Fibroblast of the conjunctiva (primary cell): Measurements from ENCODE around the gene ADAM10.

ENCODE experiments used
- DNase-seq: peaks from one replicate; pipeline ENCODE4 v3.0.0-alpha.2; 2010; ENCODE audit warnings: low read depth

ADAM10 gene

GRCh38 chr15:58755350-58755749 is 5.8 kb upstream of the ADAM10 start:
- no peak for DNase-seq

DNA sequence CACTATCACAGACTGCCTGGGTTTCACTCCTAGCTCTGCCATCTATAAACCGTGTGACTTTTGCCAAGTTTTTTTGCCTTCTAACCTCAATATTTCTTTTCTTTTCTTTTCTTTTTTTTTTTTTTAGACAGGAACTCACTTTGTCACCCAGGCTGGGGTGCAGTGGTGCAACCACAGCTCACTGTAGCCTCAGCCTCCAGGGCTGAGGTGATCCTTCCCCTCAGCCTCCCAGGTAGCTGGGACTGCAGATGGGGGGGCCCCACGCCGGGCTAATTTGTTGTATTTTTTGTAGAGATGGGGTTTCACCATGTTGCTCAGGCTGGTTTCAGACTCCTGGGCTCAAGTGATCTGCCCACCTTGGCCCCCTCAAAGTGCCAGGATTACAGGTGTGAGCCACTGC is 3.2 kb upstream of the ADAM10 start:
- DNase-seq = no peak

- DNase-seq = no peak
These were observed 515 bp downstream of the ADAM10 start for GRCh38 chr15:58748852-58749531.

DNA sequence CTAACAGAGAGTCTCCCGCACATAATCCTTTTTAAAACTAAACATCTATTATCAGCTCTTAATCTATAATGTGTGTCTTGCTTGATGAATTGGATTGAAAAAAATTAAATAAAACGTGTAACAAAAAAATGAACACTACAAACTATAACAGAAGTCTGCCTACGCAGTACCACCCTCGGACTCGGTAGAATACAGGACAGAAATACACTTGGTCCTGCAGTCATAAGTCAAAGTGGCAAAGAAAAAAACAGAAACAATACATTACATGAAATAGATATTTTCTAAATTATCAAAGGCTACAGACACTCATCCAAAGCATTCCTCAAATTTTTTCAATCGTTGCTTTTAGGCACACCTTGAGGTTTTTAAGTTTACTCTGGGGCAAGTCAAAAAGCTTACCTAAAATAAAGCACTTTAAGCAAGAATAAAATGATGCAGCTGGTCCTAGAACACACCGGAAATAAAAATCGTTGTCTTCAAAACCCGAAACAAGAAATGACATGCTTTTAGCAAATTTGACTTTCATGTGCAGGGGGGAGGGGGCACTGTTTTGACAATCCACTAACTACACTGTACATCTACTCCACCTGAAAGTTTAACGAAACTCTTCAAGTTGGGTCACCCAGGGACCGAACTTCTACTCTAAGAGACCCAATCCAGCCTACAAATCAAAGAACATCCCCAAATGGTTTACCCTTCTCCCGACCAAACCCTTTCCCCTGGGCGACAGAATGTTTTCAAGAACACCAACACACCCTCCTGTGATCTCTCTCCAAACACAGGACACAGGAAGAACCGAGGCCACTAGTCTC is 1.3 kb downstream of the ADAM10 start:
- no peak for DNase-seq

GRCh38 chr15:58746174-58746573 is 3.3 kb downstream of the ADAM10 start:
- no peak for DNase-seq

- no peak for DNase-seq
These were observed 6.5 kb downstream of the ADAM10 start for GRCh38 chr15:58742819-58743502.

GRCh38 chr15:58742022-58742813 is 7.3 kb downstream of the ADAM10 start:
- DNase-seq = no peak

- no peak for DNase-seq
These were observed 8.5 kb downstream of the ADAM10 start for GRCh38 chr15:58741032-58741431.

DNA sequence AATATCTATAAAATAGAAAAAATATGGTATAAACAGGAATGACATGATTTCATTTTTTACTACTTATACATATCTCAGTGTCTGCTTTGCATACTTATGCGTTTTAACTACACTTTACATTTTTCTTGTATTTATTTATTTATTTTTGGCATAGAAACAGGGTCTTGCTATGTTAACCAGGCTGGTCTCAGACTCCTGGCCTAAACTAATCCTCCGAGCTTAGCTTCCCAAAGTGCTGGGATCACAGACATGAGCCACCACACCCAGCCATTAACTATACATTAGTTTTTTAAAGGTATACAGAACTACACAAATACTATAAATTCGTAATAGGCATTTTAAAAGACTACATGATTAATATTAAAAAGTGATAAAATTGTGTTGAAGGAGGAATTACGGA is 9.1 kb downstream of the ADAM10 start:
- no peak for DNase-seq

DNA sequence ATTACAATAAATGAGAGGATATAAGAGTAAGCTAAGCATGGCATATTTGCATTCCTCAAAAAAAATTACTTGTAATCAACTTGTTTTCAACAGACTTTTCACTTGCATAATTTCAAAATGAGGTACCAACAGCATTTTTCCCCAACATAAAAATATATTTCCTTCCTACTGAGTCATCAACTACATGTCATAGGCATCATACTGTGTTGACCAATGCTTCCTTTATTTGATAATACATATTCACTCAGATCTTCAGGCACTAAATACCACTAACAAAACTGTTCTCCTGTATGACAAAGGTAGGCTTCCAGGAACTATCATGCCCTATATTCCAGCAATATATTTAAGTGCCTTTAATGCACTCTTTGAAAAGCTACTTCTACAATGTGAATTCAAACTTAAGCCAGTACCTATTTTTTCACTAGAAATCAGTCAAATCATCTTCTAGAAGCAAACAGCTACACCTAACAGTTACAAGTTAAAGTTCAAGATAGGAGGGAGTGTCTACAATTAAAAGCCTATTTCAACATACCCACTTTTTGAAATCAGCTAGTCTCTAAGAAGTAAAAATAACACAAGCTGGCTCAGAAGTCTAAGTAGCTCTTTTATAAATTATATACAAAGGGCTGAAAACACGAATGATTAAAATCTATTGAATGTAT is 11.3 kb downstream of the ADAM10 start:
- no peak for DNase-seq

DNA sequence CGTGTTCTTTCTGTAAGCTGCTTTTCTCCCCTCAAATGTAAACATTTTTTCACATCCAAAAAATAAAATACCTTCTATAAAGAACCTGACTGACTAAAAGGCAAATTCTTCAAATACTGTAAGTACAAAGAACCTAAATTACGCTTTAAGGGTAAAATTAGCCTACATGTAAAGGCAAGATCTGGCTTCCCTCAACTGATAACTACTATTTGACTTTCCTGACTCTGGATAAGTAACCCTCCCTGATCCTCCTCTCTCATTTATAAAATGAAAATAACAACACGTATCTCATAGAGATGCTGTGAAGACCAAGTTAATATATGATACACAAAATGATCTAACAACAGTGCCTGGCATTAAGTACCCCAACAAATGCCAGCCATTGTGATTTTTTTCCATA is 12.2 kb downstream of the ADAM10 start:
- DNase-seq = no peak

DNA sequence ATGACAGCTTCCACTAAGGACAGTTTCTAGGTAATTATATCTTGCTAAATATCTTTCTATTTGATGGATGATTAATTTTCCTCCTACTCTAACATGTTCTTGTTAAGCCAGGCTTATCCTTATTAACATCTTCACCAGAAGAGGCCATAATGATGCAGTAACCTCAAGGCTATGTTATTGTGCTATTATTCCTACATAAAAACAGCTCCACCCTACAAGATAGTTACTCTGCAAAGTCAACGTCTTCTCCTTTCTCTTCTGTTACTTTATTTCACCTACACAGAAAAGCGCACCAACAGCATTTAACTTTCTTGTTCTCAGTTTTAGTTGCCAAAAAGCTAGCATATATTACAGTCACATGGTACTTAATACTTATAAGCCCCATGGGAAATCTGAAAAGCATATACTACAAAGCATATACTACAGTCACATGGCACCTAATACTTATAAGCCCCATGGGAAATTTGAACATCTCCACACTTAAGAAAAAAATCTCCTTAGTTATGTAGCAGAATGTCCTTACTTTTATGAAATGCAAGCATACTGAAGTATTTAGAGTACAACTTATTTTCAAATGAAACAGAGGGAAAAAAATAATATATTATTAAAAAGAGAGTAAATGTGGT is 13.4 kb downstream of the ADAM10 start:
- DNase-seq = no peak

GRCh38 chr15:58734859-58735258 is 14.6 kb downstream of the ADAM10 start:
- DNase-seq = no peak

DNA sequence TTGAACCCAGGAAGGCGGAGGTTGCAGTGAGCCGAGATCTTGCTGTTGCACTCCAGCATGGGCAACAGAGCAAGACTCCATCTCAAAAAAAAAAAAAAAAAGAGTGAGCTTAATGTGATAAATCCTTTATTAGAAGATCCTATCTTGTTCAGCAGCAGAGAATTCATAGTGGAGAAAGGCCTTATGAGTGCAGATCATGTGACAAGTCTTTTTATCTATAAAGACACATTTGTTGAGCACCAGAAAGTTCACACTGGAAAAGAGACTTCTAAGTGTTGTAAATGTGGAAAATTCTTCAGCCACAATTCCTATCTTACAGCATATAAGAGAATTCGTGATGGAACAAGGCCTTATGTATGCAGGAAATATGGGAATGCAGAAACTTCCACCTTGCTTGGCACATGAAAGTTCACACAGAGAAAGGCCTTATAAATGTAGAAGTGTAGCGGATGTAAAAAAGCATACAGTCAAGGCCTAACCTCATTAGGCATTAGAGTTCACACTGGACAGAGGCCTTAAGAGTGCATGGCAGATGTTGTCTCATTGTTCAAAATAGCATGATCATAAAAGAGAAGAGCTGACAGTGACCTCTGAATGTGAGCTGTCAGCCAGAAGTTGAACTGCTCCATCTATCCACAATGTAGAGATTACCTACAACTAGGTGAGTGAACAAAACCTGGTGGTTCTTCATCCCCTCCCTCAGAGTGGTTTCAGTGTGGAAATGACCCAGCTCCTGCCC is 16.7 kb downstream of the ADAM10 start:
- DNase-seq = no peak

DNA sequence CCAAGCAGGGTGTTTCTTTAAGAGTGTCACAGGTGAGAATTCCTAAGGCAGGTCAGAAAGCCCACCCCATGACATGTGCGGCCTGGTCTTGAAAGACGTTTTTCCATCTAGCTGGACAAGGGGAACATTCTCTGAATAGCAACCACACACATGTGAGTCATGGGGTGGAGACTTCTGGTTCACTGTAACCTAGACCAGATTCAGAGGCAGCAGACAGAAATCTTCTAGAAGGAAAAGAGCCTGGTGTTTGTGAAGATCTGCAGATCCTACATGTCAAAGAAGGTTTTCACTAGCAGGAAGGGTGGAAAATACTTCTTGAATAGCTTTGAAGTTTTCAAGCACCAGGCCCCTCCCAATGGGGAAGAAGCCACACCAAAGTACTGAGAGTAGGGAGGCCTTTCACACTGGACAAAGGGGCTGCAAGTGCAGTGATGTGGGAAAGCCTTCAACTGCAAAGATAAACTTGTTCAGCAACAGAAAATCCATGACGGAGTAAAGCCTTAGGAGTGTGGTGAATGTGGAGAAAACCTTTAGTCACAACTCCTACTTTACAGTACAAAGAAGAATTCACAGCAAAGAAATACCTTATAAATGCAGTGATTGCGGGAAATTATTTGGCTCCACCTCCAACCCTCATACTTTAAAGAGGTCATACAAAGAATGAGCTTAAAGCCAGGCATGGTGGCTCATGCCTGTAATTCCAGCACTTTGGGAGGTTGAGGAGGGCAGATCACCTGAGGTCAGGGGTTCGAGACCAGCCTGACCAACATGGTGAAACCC is 17.6 kb downstream of the ADAM10 start:
- no peak for DNase-seq

DNA sequence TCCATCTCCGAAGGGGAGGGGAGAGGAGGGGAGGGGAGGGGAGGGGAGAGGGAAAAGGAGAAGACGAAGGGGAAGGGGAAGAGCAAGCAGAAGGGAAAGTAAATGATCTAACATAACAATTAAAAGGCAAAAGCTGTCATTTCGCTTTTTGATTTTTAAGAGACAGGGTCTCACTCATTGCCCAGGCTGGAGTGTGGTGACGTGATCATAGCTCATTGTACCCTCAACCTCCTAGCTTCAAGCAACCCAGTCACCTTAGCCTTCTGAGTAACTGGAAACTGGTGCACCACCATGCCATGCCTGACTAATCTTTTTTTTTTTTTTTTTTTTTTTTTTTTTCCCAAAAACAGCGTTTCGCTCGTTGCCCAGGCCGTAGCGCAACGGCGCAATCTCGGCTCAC is 22.6 kb downstream of the ADAM10 start:
- no peak for DNase-seq

- DNase-seq = no peak
These were observed 25.0 kb downstream of the ADAM10 start for GRCh38 chr15:58724466-58724865.

DNA sequence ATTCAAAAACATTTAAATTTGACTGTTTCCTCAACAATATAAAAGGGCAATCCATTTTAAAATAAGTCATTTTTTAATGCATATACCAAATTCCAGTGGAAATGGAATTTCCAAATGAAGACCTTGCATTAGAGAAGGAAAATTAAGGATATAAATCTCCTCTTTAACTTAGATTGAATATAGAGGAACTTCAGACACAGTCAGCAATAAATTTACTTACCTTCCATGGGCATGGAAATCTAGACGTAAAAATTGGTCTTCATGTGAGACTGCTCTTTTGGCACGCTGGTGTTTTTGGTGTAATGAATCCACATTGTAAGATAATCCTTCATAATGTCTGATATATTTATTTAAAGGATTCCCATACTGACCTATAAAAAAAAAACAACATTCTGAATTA is 32.1 kb downstream of the ADAM10 start:
- DNase-seq = no peak

- no peak for DNase-seq
These were observed 33.5 kb downstream of the ADAM10 start for GRCh38 chr15:58716027-58716426.
